MM.1S (cell line): ENCODE data around the gene DNAJA4.

Source experiments
- CTCF ChIP-seq: fragments of 300-600 bp; sonication (generic); IDR thresholded peaks from 2 replicates; pipeline ENCODE4 v1.5.1; 2016; ENCODE audit warnings: antibody characterized with exemption, low read length, mixed read lengths
- EZH2phosphoT487 ChIP-seq: fragments of 300-600 bp; sonication (generic); IDR thresholded peaks from 2 replicates; pipeline ENCODE4 v1.6.1; 2018; ENCODE audit warnings: antibody characterized with exemption, low read length

- TF ChIP-seq CTCF (no peak), EZH2phosphoT487 (no peak)
Observed at GRCh38 chr15:78323693-78324092, 59.3 kb downstream of the DNAJA4 start.
